HepG2 (cell line): Measurements from ENCODE around the gene CCR3.

ENCODE experiments used
- ATF2 ChIP-seq: sonication (generic); formaldehyde crosslinking; IDR thresholded peaks from 2 replicates; pipeline ENCODE4 v1.4.0; 2020; ENCODE audit warnings: missing genetic modification reagents
- CHCHD3 ChIP-seq: sonication (generic); formaldehyde crosslinking; IDR thresholded peaks from 2 replicates; pipeline ENCODE4 v1.8.0; 2022; ENCODE audit warnings: mild to moderate bottlenecking, missing genetic modification reagents, moderate library complexity
- FOXK1 ChIP-seq: sonication (generic); formaldehyde crosslinking; IDR thresholded peaks from 2 replicates; pipeline ENCODE4 v1.4.0; 2020; ENCODE audit warnings: low read depth, missing genetic modification reagents, borderline replicate concordance
- GPN1 ChIP-seq: sonication (generic); formaldehyde crosslinking; IDR thresholded peaks from 2 replicates; pipeline ENCODE4 v1.5.1; 2020; ENCODE audit warnings: missing genetic modification reagents, borderline replicate concordance
- IRF2 ChIP-seq: IDR thresholded peaks from 2 replicates; pipeline ENCODE4 v1.6.1; 2018; ENCODE audit warnings: missing genetic modification reagents, missing compliant biosample characterization
- POLR2A ChIP-seq, 2 experiments: IDR thresholded peaks; 2 replicates each; pipeline ENCODE4 v1.6.1; 2011; ENCODE audit warnings: low read depth in 2 of 2, low read length in 2 of 2, mild to moderate bottlenecking in 1 of 2, moderate library complexity in 1 of 2; ENCODE audit not compliant: insufficient read depth in 1 of 2
- TAF1 ChIP-seq: sonication (generic); formaldehyde crosslinking; IDR thresholded peaks from 2 replicates; pipeline ENCODE4 v1.4.0; 2020; ENCODE audit warnings: missing genetic modification reagents
- TF ChIP-seq, protein P1 (sequence below), 2 experiments: sonication (generic) in 1 of 2; formaldehyde crosslinking in 1 of 2; IDR thresholded peaks; 2 replicates each; pipeline versions ENCODE4 v1.5.1 to v1.6.1; 2011 to 2020; ENCODE audit warnings: borderline replicate concordance in 1 of 2, low read depth in 1 of 2, low read length in 1 of 2, mild to moderate bottlenecking in 1 of 2, missing genetic modification reagents in 1 of 2, moderate library complexity in 1 of 2
- TF ChIP-seq, protein P2 (sequence below): sonication (generic); formaldehyde crosslinking; IDR thresholded peaks from 2 replicates; pipeline ENCODE4 v1.5.0; 2020; ENCODE audit warnings: mild to moderate bottlenecking, missing genetic modification reagents, moderate library complexity
- TF ChIP-seq, protein P3 (sequence below), 2 experiments: IDR thresholded peaks; 2 replicates each; pipeline ENCODE4 v1.6.1; 2011 to 2012; ENCODE audit warnings: low read length in 2 of 2, borderline replicate concordance in 1 of 2, low read depth in 1 of 2, mild to moderate bottlenecking in 1 of 2, moderate library complexity in 1 of 2

GRCh38 chr3:46192939-46193338 lies 49.3 kb upstream of the CCR3 start:
- no peak for TF ChIP-seq FOXK1 (CRISPR knock-in tag)
- TF ChIP-seq, protein P1, sequence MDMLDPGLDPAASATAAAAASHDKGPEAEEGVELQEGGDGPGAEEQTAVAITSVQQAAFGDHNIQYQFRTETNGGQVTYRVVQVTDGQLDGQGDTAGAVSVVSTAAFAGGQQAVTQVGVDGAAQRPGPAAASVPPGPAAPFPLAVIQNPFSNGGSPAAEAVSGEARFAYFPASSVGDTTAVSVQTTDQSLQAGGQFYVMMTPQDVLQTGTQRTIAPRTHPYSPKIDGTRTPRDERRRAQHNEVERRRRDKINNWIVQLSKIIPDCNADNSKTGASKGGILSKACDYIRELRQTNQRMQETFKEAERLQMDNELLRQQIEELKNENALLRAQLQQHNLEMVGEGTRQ (IDR thresholded peaks at IDR 0.05; ENCODE audit: low read depth, low read length), result no peak
- TF ChIP-seq, protein P1 (CRISPR knock-in tag; IDR thresholded peaks at IDR 0.05; ENCODE audit: borderline replicate concordance), result no peak
- TF ChIP-seq, protein P2, sequence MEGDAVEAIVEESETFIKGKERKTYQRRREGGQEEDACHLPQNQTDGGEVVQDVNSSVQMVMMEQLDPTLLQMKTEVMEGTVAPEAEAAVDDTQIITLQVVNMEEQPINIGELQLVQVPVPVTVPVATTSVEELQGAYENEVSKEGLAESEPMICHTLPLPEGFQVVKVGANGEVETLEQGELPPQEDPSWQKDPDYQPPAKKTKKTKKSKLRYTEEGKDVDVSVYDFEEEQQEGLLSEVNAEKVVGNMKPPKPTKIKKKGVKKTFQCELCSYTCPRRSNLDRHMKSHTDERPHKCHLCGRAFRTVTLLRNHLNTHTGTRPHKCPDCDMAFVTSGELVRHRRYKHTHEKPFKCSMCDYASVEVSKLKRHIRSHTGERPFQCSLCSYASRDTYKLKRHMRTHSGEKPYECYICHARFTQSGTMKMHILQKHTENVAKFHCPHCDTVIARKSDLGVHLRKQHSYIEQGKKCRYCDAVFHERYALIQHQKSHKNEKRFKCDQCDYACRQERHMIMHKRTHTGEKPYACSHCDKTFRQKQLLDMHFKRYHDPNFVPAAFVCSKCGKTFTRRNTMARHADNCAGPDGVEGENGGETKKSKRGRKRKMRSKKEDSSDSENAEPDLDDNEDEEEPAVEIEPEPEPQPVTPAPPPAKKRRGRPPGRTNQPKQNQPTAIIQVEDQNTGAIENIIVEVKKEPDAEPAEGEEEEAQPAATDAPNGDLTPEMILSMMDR (CRISPR knock-in tag), result no peak
- no peak for TF ChIP-seq ATF2
- TF ChIP-seq IRF2 (CRISPR knock-in tag), result no peak
- TF ChIP-seq POLR2A (IDR thresholded peaks at IDR 0.05; ENCODE audit: insufficient read depth in 1 of 2, low read depth in 2 of 2, low read length in 2 of 2), result no peak
- no peak for TF ChIP-seq TAF1 (CRISPR knock-in tag)
- TF ChIP-seq GPN1 (CRISPR knock-in tag), result no peak
- TF ChIP-seq CHCHD3 (CRISPR knock-in tag), result no peak
- TF ChIP-seq, protein P3, sequence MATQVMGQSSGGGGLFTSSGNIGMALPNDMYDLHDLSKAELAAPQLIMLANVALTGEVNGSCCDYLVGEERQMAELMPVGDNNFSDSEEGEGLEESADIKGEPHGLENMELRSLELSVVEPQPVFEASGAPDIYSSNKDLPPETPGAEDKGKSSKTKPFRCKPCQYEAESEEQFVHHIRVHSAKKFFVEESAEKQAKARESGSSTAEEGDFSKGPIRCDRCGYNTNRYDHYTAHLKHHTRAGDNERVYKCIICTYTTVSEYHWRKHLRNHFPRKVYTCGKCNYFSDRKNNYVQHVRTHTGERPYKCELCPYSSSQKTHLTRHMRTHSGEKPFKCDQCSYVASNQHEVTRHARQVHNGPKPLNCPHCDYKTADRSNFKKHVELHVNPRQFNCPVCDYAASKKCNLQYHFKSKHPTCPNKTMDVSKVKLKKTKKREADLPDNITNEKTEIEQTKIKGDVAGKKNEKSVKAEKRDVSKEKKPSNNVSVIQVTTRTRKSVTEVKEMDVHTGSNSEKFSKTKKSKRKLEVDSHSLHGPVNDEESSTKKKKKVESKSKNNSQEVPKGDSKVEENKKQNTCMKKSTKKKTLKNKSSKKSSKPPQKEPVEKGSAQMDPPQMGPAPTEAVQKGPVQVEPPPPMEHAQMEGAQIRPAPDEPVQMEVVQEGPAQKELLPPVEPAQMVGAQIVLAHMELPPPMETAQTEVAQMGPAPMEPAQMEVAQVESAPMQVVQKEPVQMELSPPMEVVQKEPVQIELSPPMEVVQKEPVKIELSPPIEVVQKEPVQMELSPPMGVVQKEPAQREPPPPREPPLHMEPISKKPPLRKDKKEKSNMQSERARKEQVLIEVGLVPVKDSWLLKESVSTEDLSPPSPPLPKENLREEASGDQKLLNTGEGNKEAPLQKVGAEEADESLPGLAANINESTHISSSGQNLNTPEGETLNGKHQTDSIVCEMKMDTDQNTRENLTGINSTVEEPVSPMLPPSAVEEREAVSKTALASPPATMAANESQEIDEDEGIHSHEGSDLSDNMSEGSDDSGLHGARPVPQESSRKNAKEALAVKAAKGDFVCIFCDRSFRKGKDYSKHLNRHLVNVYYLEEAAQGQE (IDR thresholded peaks at IDR 0.05; ENCODE audit: borderline replicate concordance in 1 of 2, low read depth in 1 of 2, low read length in 2 of 2), result no peak
